Hepatocyte (in vitro differentiated cells): ENCODE measurements around the gene CABP4. TPM values are rescaled to one million over a fixed set of nuclear protein-coding genes. Genes with fewer than 3 reads are reported as not detected.

Source experiments
- DNase-seq: peaks from one replicate; pipeline ENCODE4 v3.0.0-alpha.2; 2016; ENCODE audit warnings: low spot score
- H2AFZ ChIP-seq: fragments of 200-600 bp; sonication (generic); 2 replicates; pipeline ENCODE4 v1.6.0; 2016; ENCODE audit warnings: antibody characterized with exemption, mild to moderate bottlenecking
- H3K27ac ChIP-seq: fragments of 200-600 bp; sonication (generic); 2 replicates; pipeline ENCODE4 v1.5.1; 2016; ENCODE audit warnings: mild to moderate bottlenecking
- H3K27me3 ChIP-seq: fragments of 200-600 bp; sonication (generic); 2 replicates; pipeline ENCODE4 v1.6.1; 2016
- H3K36me3 ChIP-seq: fragments of 200-600 bp; sonication (generic); replicated peaks from 2 replicates; pipeline ENCODE4 v1.5.1; 2016; ENCODE audit warnings: low read depth; ENCODE audit not compliant: insufficient read depth
- H3K4me1 ChIP-seq: fragments of 200-600 bp; sonication (generic); 2 replicates; pipeline ENCODE4 v1.5.1; 2016; ENCODE audit warnings: mild to moderate bottlenecking, moderate library complexity; ENCODE audit not compliant: insufficient read depth
- H3K4me2 ChIP-seq: fragments of 200-600 bp; sonication (generic); 2 replicates; pipeline ENCODE4 v1.6.0; 2016
- H3K4me3 ChIP-seq: fragments of 200-600 bp; sonication (generic); 2 replicates; pipeline ENCODE4 v1.5.1; 2016; ENCODE audit warnings: mild to moderate bottlenecking
- H3K79me2 ChIP-seq: fragments of 200-600 bp; sonication (generic); 2 replicates; pipeline ENCODE4 v1.6.0; 2017; ENCODE audit warnings: mild to moderate bottlenecking
- H3K9me2 ChIP-seq: fragments of 200-600 bp; sonication (generic); replicated peaks from 2 replicates; pipeline ENCODE4 v1.6.0; 2017; ENCODE audit warnings: mild to moderate bottlenecking; ENCODE audit not compliant: insufficient read depth
- H3K9me3 ChIP-seq: fragments of 200-600 bp; sonication (generic); 2 replicates; pipeline ENCODE4 v1.5.1; 2016; ENCODE audit warnings: low read depth, mild to moderate bottlenecking
- H4K20me1 ChIP-seq: fragments of 200-600 bp; sonication (generic); 2 replicates; pipeline ENCODE4 v1.6.0; 2016; ENCODE audit warnings: mild to moderate bottlenecking; ENCODE audit not compliant: insufficient read depth, poor library complexity, severe bottlenecking
- CTCF ChIP-seq: fragments of 200-600 bp; sonication (generic); IDR thresholded peaks from 2 replicates; pipeline ENCODE4 v1.5.1; 2016; ENCODE audit warnings: antibody characterized with exemption, mild to moderate bottlenecking; ENCODE audit not compliant: poor library complexity
- EZH2 ChIP-seq: fragments of 200-600 bp; sonication (generic); IDR thresholded peaks from 2 replicates; pipeline ENCODE4 v1.6.1; 2016; ENCODE audit warnings: antibody characterized with exemption, mild to moderate bottlenecking, borderline replicate concordance
- EZH2phosphoT487 ChIP-seq: fragments of 200-600 bp; sonication (generic); IDR thresholded peaks from one replicate; pipeline ENCODE4 v1.6.1; 2018; ENCODE audit warnings: antibody characterized with exemption, mild to moderate bottlenecking, low read depth, moderate library complexity; ENCODE audit not compliant: unreplicated experiment, severe bottlenecking
- WGBS: methylation state at CpG from one replicate; pipeline ENCODE4 v1.1.6; 2016; ENCODE audit warnings: low lambda C conversion rate; ENCODE audit errors: missing lambda C conversion rate; 5-methylcytosine and 5-hydroxymethylcytosine counted together
- polyA plus RNA-seq: library from polyadenylated mRNA; unstranded; fragments of >200 nt; fragmentation: Nextera tagmentation; extraction: Ambion mirVana; gene quantifications from 2 replicates; pipeline ENCODE4 v1.2.1, GENCODE V29; 2016
- total RNA-seq: library from RNA; depleted of rRNA; stranded (reverse); fragments of >200 nt; gene quantifications from 2 replicates; pipeline ENCODE4 v1.2.3, GENCODE V29; 2014

CABP4 gene
- total and polyA plus RNA-seq, 2 experiments from 2014 or later, result not detected

- no peak overlapping the region for H3K27ac ChIP-seq
- no peaks in the 10 kb centered on the region for H3K79me2 ChIP-seq
- no peak overlapping the region for H2AFZ ChIP-seq
- WGBS, result 47% methylated on average over 13 of the region's 13 CpGs
- no peaks in the 10 kb centered on the region for H3K36me3 ChIP-seq
- no peaks in the 10 kb centered on the region for H3K9me2 ChIP-seq
- H4K20me1 ChIP-seq, result no peaks in the 10 kb centered on the region
- no peak for DNase-seq
- H3K9me3 ChIP-seq, result no peaks in the 10 kb centered on the region
- no peak overlapping the region for H3K4me2 ChIP-seq
- H3K4me1 ChIP-seq, result peaks cover under 1% of the 10 kb centered on the region
- H3K4me3 ChIP-seq, result no peak overlapping the region
- H3K27me3 ChIP-seq, result no peaks in the 10 kb centered on the region
- TF ChIP-seq CTCF, result no peak
- no peak for TF ChIP-seq EZH2
- TF ChIP-seq EZH2phosphoT487, result no peak
These were observed 45.3 kb upstream of the CABP4 start for GRCh38 chr11:67409781-67410368.

- H3K4me3 ChIP-seq, result no peak overlapping the region
- no peaks in the 10 kb centered on the region for H3K9me2 ChIP-seq
- WGBS, result 73% methylated on average over 15 of the region's 15 CpGs
- H3K79me2 ChIP-seq, result no peaks in the 10 kb centered on the region
- DNase-seq, result no peak
- TF ChIP-seq EZH2phosphoT487, result no peak
- no peak for TF ChIP-seq CTCF
- TF ChIP-seq EZH2, result no peak
- no peaks in the 10 kb centered on the region for H3K36me3 ChIP-seq
- no peak overlapping the region for H3K27ac ChIP-seq
- no peaks in the 10 kb centered on the region for H3K9me3 ChIP-seq
- H3K4me1 ChIP-seq, result peaks cover 6% of the 10 kb centered on the region
- H4K20me1 ChIP-seq, result no peaks in the 10 kb centered on the region
- H2AFZ ChIP-seq, result no peak overlapping the region
- H3K4me2 ChIP-seq, result no peak overlapping the region
- H3K27me3 ChIP-seq, result no peaks in the 10 kb centered on the region
These were observed 44.8 kb upstream of the CABP4 start for GRCh38 chr11:67410369-67410831.

DNA sequence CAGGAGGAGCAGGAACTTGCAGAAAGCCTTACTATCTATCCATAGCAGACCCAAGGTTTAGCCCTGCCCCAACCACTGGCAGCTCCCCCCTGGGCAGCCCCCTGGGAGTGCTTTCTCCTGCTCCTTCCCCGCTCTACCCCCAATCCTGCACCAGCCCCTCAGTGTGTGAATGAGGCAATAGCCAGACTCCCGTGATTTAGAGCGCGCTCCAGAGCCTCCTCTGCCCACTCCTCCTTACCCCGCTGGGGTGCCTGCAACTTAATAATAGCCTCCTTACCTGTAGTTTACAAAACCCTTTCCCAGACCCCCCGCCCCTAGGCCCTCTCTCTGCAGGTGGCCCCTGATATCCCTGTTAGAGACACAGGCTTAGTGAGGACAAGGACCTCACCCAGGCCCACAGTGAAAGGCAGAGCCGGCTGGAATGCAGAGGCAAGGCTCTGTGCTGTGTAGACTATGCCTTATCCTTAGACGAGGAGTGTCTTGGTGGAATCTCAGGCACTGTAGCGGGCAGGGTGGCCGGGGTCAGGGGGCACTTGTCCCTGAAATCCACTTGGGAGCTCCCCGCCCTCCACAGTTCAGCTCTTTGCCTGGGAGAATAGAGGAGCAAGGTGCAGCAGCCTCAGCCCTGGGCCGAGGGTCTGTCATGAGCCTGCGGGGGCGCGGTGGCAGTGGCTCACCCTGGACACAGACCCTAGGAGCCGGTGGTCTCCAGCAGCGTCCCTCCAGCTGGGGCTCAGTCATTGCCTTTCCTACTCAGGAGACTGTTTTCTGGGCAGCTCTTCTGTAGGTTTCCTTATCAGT is 44.0 kb upstream of the CABP4 start:
- H3K4me1 ChIP-seq, result peaks cover 6% of the 10 kb centered on the region
- no peak overlapping the region for H3K4me3 ChIP-seq
- H3K79me2 ChIP-seq, result no peaks in the 10 kb centered on the region
- no peak overlapping the region for H3K27ac ChIP-seq
- H3K9me2 ChIP-seq, result no peaks in the 10 kb centered on the region
- H4K20me1 ChIP-seq, result no peaks in the 10 kb centered on the region
- no peak for DNase-seq
- H2AFZ ChIP-seq, result no peak overlapping the region
- H3K9me3 ChIP-seq, result no peaks in the 10 kb centered on the region
- H3K27me3 ChIP-seq, result no peaks in the 10 kb centered on the region
- WGBS, result 74% methylated on average over 17 of the region's 17 CpGs
- no peaks in the 10 kb centered on the region for H3K36me3 ChIP-seq
- H3K4me2 ChIP-seq, result no peak overlapping the region
- TF ChIP-seq EZH2phosphoT487, result no peak
- no peak for TF ChIP-seq EZH2
- TF ChIP-seq CTCF, result no peak
